K562 (cell line): Measurements from ENCODE around the gene SIRT2. TPM values are rescaled to one million over a fixed set of nuclear protein-coding genes. Genes with fewer than 3 reads are reported as not detected.

Experiments used
- ATAC-seq: fragments of 200-7000 bp; cut with Tn5 transposase; 3 replicates; pipeline ENCODE4 v1.9.1; 2020; ENCODE audit warnings: moderate library complexity
- BruUV-seq: library from RNA; stranded (reverse); fragments of 400-500 nt; replicated peaks from 2 replicates; lab custom pipeline; 2021; lab: Mats Ljungman, UMichigan
- CTCF ChIA-PET: fragments of 300-600 bp; formaldehyde crosslinking; extraction: SDS; loops from one replicate; lab custom pipeline; 2021; ENCODE audit warnings: low intra/inter-chr PET ratio; lab: Yijun Ruan, JAX
- POLR2A ChIA-PET: fragments of 300-600, 350-650 bp; sonication (Branson Sonifier 250); formaldehyde crosslinking; extraction: SDS; loops from one replicate; lab custom pipeline; 2021; ENCODE audit warnings: antibody characterized with exemption, inconsistent platforms; lab: Yijun Ruan, JAX
- DNase-seq, 4 experiments: peaks; one replicate each; pipeline versions ENCODE4 v3.0.0 to v3.0.0-alpha.2; 2011 to 2018; ENCODE audit warnings: low spot score in 3 of 4, mixed read lengths in 3 of 4; ENCODE audit errors: extremely low read depth in 1 of 4
- FAIRE-seq: peaks from 2 replicates; lab custom pipeline; 2011; peaks lifted over from hg19 to GRCh38; lab: Jason Lieb, UNC
- H2AFZ ChIP-seq: 2 replicates; pipeline ENCODE4 v1.6.0; 2011; ENCODE audit warnings: low read depth, low read length, control low read depth, inconsistent platforms
- H3K27ac ChIP-seq: fragments of 200-600 bp; 3 replicates; pipeline ENCODE4 v1.8.0; 2011; ENCODE audit warnings: low read depth, mild to moderate bottlenecking, control low read depth, inconsistent platforms, low read length, moderate library complexity, mixed read lengths; ENCODE audit errors: extremely low read depth
- H3K27me3 ChIP-seq, 2 experiments: fragments of 300-600 bp in 1 of 2; 2 replicates in 1 of 2; 3 replicates in 1 of 2; pipeline versions ENCODE4 v1.6.0 to v1.8.0; 2011; ENCODE audit warnings: inconsistent platforms in 2 of 2, low read length in 2 of 2, mild to moderate bottlenecking in 1 of 2, mixed read lengths in 1 of 2, moderate library complexity in 1 of 2; ENCODE audit not compliant: control insufficient read depth in 2 of 2, insufficient read depth in 2 of 2
- H3K36me3 ChIP-seq: fragments of 300-600 bp; 3 replicates; pipeline ENCODE4 v1.8.0; 2011; ENCODE audit warnings: mild to moderate bottlenecking, low read length, inconsistent platforms; ENCODE audit not compliant: control insufficient read depth, insufficient read depth
- H3K4me1 ChIP-seq, 2 experiments: fragments of 200-600 bp in 1 of 2; replicated peaks in 1 of 2; 2 replicates in 1 of 2; 3 replicates in 1 of 2; pipeline versions ENCODE4 v1.5.1 to v1.8.0; 2011; ENCODE audit warnings: inconsistent platforms in 2 of 2, low read length in 2 of 2, mild to moderate bottlenecking in 1 of 2, mixed read lengths in 1 of 2, moderate library complexity in 1 of 2; ENCODE audit not compliant: control insufficient read depth in 2 of 2, insufficient read depth in 2 of 2
- H3K4me2 ChIP-seq: 2 replicates; pipeline ENCODE4 v1.6.1; 2011; ENCODE audit warnings: low read length, control low read depth, inconsistent platforms, mixed read lengths; ENCODE audit not compliant: insufficient read depth
- H3K4me3 ChIP-seq: fragments of 200-600 bp; sonication (generic), shearing (Covaris generic); 2 replicates; pipeline ENCODE4 v1.5.1; 2016; ENCODE audit warnings: control low read depth, inconsistent platforms
- H3K79me2 ChIP-seq: fragments of 200-600 bp; 3 replicates; pipeline ENCODE4 v1.8.0; 2011; ENCODE audit warnings: low read length, inconsistent platforms; ENCODE audit not compliant: control insufficient read depth, insufficient read depth
- H3K9ac ChIP-seq, 2 experiments: 2 replicates each; pipeline versions ENCODE4 v1.6.0 to v1.6.1; 2011; ENCODE audit warnings: low read depth in 2 of 2, low read length in 2 of 2, control low read depth in 1 of 2, inconsistent platforms in 1 of 2, mild to moderate bottlenecking in 1 of 2, mixed read lengths in 1 of 2; ENCODE audit not compliant: insufficient read depth in 1 of 2
- H3K9me1 ChIP-seq: one replicate; pipeline ENCODE4 v1.6.0; 2011; ENCODE audit warnings: inconsistent platforms, mild to moderate bottlenecking, low read length, moderate library complexity; ENCODE audit not compliant: control insufficient read depth, insufficient read depth
- H3K9me3 ChIP-seq: replicated peaks from 2 replicates; pipeline ENCODE4 v1.5.1; 2011; ENCODE audit warnings: low read depth, low read length, inconsistent platforms; ENCODE audit not compliant: control insufficient read depth, insufficient read depth
- H4K20me1 ChIP-seq: replicated peaks from 2 replicates; pipeline ENCODE4 v1.6.1; 2011; ENCODE audit warnings: low read length, inconsistent platforms, mixed read lengths; ENCODE audit not compliant: control insufficient read depth, insufficient read depth
- CC2D1A ChIP-seq: fragments of 450-650 bp; IDR thresholded peaks from 2 replicates; pipeline ENCODE4 v1.6.1; 2017; ENCODE audit warnings: mild to moderate bottlenecking
- E2F4 ChIP-seq: sonication (generic); formaldehyde crosslinking; IDR thresholded peaks from 2 replicates; pipeline ENCODE4 v1.8.0; 2022; ENCODE audit warnings: mild to moderate bottlenecking, low read depth, missing genetic modification reagents
- E2F8 ChIP-seq: fragments of 450-650 bp; IDR thresholded peaks from 2 replicates; pipeline ENCODE4 v1.7.1; 2018; ENCODE audit warnings: mild to moderate bottlenecking, low read depth; ENCODE audit not compliant: partially characterized antibody
- LARP7 ChIP-seq: fragments of 450-650 bp; IDR thresholded peaks from 2 replicates; pipeline ENCODE4 v1.6.1; 2016
- RB1 ChIP-seq: fragments of 450-650 bp; IDR thresholded peaks from 2 replicates; pipeline ENCODE4 v1.6.1; 2017; ENCODE audit warnings: low read depth, mild to moderate bottlenecking
- RNF2 ChIP-seq: sonication (generic); IDR thresholded peaks from 2 replicates; pipeline ENCODE4 v1.6.1; 2016
- SRSF7 ChIP-seq: fragments of 200-400 bp; formaldehyde crosslinking; optimal IDR thresholded peaks from 2 replicates; pipeline ENCODE3; 2017; ENCODE audit warnings: mild to moderate bottlenecking, low read depth, low read length
- TFAM ChIP-seq: fragments of 250-450 bp; sonication (Bioruptor Pico); conservative IDR thresholded peaks from 2 replicates; pipeline ENCODE4 v1.5.0; 2021; ENCODE audit warnings: mild to moderate bottlenecking, moderate library complexity
- U2AF2 ChIP-seq: fragments of 200-400 bp; formaldehyde crosslinking; optimal IDR thresholded peaks from 2 replicates; pipeline ENCODE3; 2017; ENCODE audit warnings: low read depth, mild to moderate bottlenecking, low read length
- WGBS: fragments of 100-300 bp; shearing (Covaris generic); methylation state at CpG from one replicate; pipeline ENCODE4 v1.1.6; 2016; ENCODE audit warnings: low coverage, mixed read lengths; ENCODE audit not compliant: insufficient coverage; ENCODE audit errors: missing lambda C conversion rate; 5-methylcytosine and 5-hydroxymethylcytosine counted together
- in situ Hi-C: fragments of 300-500 bp; cut with MboI; formaldehyde crosslinking; loops from 4 replicates; pipeline ENCODE4 v1.15.0; 2018; ENCODE audit warnings: inconsistent platforms, mixed read lengths
- intact Hi-C: fragments of 100-400 bp; cut with micrococcal nuclease; formaldehyde crosslinking; loops from 2 replicates; pipeline ENCODE4 v1.14.2; 2022
- polyA plus RNA-seq, 8 experiments: library from polyadenylated mRNA; depleted of rRNA in 4 of 8; stranded (reverse) in 5 of 8; unstranded in 3 of 8; fragments of >200 nt; fragmentation: Nextera tagmentation in 2 of 8; fragmentation: Illumina TruSeq in 1 of 8; extraction: Ambion mirVana in 2 of 8; extraction: Trizol in 1 of 8; gene quantifications; 2 replicates each; pipeline versions ENCODE4 v1.2.1 to v1.2.3, GENCODE V29; 2011 to 2014; ENCODE audit warnings: inconsistent platforms in 1 of 8, missing spikeins in 1 of 8
- total RNA-seq, 7 experiments: library from RNA; depleted of rRNA in 6 of 7; stranded (reverse); fragments of >200 nt in 6 of 7; fragmentation: Illumina TruSeq in 2 of 7; extraction: Trizol in 2 of 7; gene quantifications; 2 replicates each; pipeline versions ENCODE4 v1.2.1 to v1.2.3, GENCODE V29; 2011 to 2021; ENCODE audit warnings: low replicate concordance in 1 of 7
- TF ChIP-seq, protein P1 (sequence below): IDR thresholded peaks from 3 replicates; pipeline ENCODE4 v1.6.1; 2011; ENCODE audit warnings: borderline replicate concordance, mild to moderate bottlenecking; ENCODE audit not compliant: insufficient read length, insufficient read depth

Gene SIRT2
- total and polyA plus RNA-seq, 9 of the 15 experiments (the other 6 are each of a cell fraction or from before 2014, with no cell fraction given): 2.3 to 35.2 (median 22.9) TPM

GRCh38 chr19:38893341-38893771 is 6.1 kb downstream of the SIRT2 start:
- no peak for DNase-seq
- Histone ChIP-seq H3K36me3 (peaks cover 19% of the 10 kb centered on the region; the same call in 1 of the 3 replicates), H3K4me1 (peaks cover 5 to 26% of the 10 kb centered on the region in 2 experiments), H3K9ac (peak overlapping the region in 1 of 2 experiments; percentile 43; a peak in 1 of 4 replicates), H3K27me3 (no peaks in the 10 kb centered on the region), H3K9me1 (no peaks in the 10 kb centered on the region), H3K4me3 (no peak overlapping the region), H3K9me3 (no peaks in the 10 kb centered on the region), H3K4me2 (no peak overlapping the region), H2AFZ (no peak overlapping the region), H3K27ac (no peak overlapping the region), H4K20me1 (no peaks in the 10 kb centered on the region), H3K79me2 (peaks cover 3% of the 10 kb centered on the region; the same call in 2 of the 3 replicates)
- BruUV-seq: no TSS peak
- ChIA-PET POLR2A (interaction anchor here (0.7 to 1.0 kb wide), 2 partner anchors 11 to 16 kb away, joined by 3 to 4 read pairs; no protein-coding TSS in a partner anchor), CTCF (interaction anchor here (0.6 kb wide), 1 partner anchor 28 kb away, joined by 3 read pairs; no protein-coding TSS in a partner anchor)
- intact Hi-C loops: no loop called here
- FAIRE-seq: no peak
- no peak for TF ChIP-seq U2AF2
- no peak for TF ChIP-seq E2F4 (CRISPR knock-in tag)
- no peak for TF ChIP-seq E2F8
- TF ChIP-seq, protein P1, sequence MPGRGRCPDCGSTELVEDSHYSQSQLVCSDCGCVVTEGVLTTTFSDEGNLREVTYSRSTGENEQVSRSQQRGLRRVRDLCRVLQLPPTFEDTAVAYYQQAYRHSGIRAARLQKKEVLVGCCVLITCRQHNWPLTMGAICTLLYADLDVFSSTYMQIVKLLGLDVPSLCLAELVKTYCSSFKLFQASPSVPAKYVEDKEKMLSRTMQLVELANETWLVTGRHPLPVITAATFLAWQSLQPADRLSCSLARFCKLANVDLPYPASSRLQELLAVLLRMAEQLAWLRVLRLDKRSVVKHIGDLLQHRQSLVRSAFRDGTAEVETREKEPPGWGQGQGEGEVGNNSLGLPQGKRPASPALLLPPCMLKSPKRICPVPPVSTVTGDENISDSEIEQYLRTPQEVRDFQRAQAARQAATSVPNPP: no peak
- no peak for TF ChIP-seq CC2D1A
- no peak for TF ChIP-seq RNF2
- no peak for TF ChIP-seq LARP7
- no peak for TF ChIP-seq RB1
- no peak for TF ChIP-seq TFAM
- TF ChIP-seq SRSF7: no peak
- in situ Hi-C loops: no loop called here
- no peak for ATAC-seq
- 94% methylated on average over 12 of the region's 14 CpGs for WGBS
